Measurements from ENCODE around the gene CPEB1.

CPEB1 gene

GRCh38 chr15:82580713-82581112 is 66.5 kb downstream of the CPEB1 start:
- DNase-seq, result no peak

GRCh38 chr15:82575335-82575734 is 71.8 kb downstream of the CPEB1 start:
- no peak for DNase-seq

- peak; percentile 27 for DNase-seq
Measured at GRCh38 chr15:82572986-82573385, 74.2 kb downstream of the CPEB1 start.

- DNase-seq, result no peak
Measured at GRCh38 chr15:82572311-82572710, 74.9 kb downstream of the CPEB1 start.

- peak; percentile 17 for DNase-seq
Measured at GRCh38 chr15:82571722-82572222, 75.4 kb downstream of the CPEB1 start.

- DNase-seq, result peak; percentile 4
Measured at GRCh38 chr15:82570721-82571508, 76.2 kb downstream of the CPEB1 start.

GRCh38 chr15:82569834-82570233 is 77.3 kb downstream of the CPEB1 start:
- no peak for DNase-seq

- DNase-seq, result no peak
Measured at GRCh38 chr15:82568986-82569385, 78.2 kb downstream of the CPEB1 start.

GRCh38 chr15:82567661-82568060 is 79.5 kb downstream of the CPEB1 start:
- no peak for DNase-seq

- DNase-seq, result peak; percentile 67
Measured at GRCh38 chr15:82566690-82567089, 80.5 kb downstream of the CPEB1 start.

- no peak for DNase-seq
Measured at GRCh38 chr15:82558502-82558901, 88.7 kb downstream of the CPEB1 start.

GRCh38 chr15:82556315-82557035 is 90.7 kb downstream of the CPEB1 start:
- DNase-seq, result no peak

GRCh38 chr15:82554849-82555248 is 92.3 kb downstream of the CPEB1 start:
- no peak for DNase-seq

- DNase-seq, result no peak
Measured at GRCh38 chr15:82554351-82554750, 92.8 kb downstream of the CPEB1 start.

GRCh38 chr15:82553846-82554245 is 93.3 kb downstream of the CPEB1 start:
- DNase-seq, result no peak

GRCh38 chr15:82552861-82553260 is 94.3 kb downstream of the CPEB1 start:
- DNase-seq, result no peak

GRCh38 chr15:82551646-82552247 is 95.4 kb downstream of the CPEB1 start:
- DNase-seq, result no peak

GRCh38 chr15:82549199-82549665 is 97.9 kb downstream of the CPEB1 start:
- no peak for DNase-seq

GRCh38 chr15:82548700-82549099 is 98.5 kb downstream of the CPEB1 start:
- no peak for DNase-seq

- no peak for DNase-seq
Measured at GRCh38 chr15:82545478-82545877, 101.7 kb downstream of the CPEB1 start.

- no peak for DNase-seq
Measured at GRCh38 chr15:82545002-82545401, 102.2 kb downstream of the CPEB1 start.

GRCh38 chr15:82544431-82544830 is 102.7 kb downstream of the CPEB1 start:
- DNase-seq, result no peak

- no peak for DNase-seq
Measured at GRCh38 chr15:82543160-82543559, 104.0 kb downstream of the CPEB1 start.

GRCh38 chr15:82540984-82541431 is 106.2 kb downstream of the CPEB1 start:
- no peak for DNase-seq
